ENCODE results near the gene GNG2.

DNA sequence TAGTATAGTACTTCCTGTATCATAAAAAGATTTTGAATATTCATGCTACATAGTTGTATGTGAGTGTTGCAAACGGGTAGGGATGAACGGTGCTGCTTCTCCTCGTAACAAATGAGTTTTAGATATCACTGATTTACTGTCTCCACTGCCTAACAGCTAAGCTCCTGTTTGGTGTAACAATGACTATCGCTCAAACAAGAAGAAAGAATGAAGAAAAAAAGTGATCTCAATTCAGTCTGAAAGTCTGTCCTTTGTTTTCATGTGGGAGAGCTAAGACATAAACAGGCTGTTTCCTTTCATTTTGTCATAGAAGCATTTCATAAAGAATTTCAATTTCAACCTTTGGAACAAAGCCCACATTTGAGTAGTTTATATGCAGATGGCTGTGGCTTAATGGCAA lies 102.9 kb downstream of the GNG2 start:
- TF ChIP-seq, protein P1, sequence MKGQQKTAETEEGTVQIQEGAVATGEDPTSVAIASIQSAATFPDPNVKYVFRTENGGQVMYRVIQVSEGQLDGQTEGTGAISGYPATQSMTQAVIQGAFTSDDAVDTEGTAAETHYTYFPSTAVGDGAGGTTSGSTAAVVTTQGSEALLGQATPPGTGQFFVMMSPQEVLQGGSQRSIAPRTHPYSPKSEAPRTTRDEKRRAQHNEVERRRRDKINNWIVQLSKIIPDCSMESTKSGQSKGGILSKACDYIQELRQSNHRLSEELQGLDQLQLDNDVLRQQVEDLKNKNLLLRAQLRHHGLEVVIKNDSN (CRISPR knock-in tag; IDR thresholded peaks at IDR 0.05) = no peak
- TF ChIP-seq MED1 (CRISPR knock-in tag; IDR thresholded peaks at IDR 0.05; ENCODE audit: borderline replicate concordance) (no peak), FOXJ3 (CRISPR knock-in tag; IDR thresholded peaks at IDR 0.05) (no peak), ARID2 (IDR thresholded peaks at IDR 0.05) (no peak), SIN3A (IDR thresholded peaks at IDR 0.05; ENCODE audit: borderline replicate concordance in 2 of 2, control insufficient read depth in 1 of 2, low read depth in 2 of 2, low read length in 2 of 2) (no peak), EP300 (IDR thresholded peaks at IDR 0.05; ENCODE audit: low read length) (no peak), CBFB (CRISPR knock-in tag; IDR thresholded peaks at IDR 0.05) (no peak)
- TF ChIP-seq, protein P2, sequence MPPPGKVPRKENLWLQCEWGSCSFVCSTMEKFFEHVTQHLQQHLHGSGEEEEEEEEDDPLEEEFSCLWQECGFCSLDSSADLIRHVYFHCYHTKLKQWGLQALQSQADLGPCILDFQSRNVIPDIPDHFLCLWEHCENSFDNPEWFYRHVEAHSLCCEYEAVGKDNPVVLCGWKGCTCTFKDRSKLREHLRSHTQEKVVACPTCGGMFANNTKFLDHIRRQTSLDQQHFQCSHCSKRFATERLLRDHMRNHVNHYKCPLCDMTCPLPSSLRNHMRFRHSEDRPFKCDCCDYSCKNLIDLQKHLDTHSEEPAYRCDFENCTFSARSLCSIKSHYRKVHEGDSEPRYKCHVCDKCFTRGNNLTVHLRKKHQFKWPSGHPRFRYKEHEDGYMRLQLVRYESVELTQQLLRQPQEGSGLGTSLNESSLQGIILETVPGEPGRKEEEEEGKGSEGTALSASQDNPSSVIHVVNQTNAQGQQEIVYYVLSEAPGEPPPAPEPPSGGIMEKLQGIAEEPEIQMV (tag; conservative IDR thresholded peaks at IDR 0.05; ENCODE audit: low read depth) = no peak
